NCI-H2107 treated with DMSO at 0.1 percent for 48 hours (cell line): ENCODE measurements around the gene KCNK4.
"Not testable (repeated sequence)": the region's sequence is repeated elsewhere in the genome, so short reads cannot be mapped to it uniquely, and the experiment has no call there.

Experiments used
- DNase-seq: peaks from one replicate; lab custom pipeline; 2025; ENCODE audit not compliant: unreplicated experiment; lab: John Stamatoyannopoulos, UW

Gene KCNK4

DNA sequence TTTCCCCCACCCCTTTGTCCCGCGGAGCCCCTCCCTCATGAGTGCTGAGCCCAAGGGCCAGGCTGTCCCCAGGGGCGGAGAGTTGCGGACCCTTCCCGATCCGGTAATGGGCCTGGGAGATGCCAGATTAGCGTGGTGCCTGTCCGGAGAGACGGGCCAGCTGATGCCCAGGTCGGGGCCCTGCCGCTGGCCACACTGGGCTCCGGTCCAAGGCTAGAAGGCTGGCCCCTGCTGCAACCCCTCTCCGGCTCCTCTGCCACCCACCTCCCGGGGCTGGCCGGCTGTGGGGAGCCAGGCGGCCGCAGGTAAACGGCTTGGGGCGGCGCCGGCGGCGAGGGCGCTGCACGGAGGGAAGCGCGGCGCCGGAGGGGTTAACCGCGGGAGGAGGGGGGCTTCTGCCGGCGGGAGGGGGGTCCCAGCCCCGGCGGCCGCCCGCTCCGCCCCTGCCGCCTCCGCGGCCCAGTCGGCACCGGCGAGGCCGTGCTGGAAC is at the start of gene KCNK4:
TSS of gene KCNK4 (plus strand) at position 41 of the 490 bp plus-strand sequence. CDS start 1,717 bp downstream, outside the sequence.
- no peak for DNase-seq

- DNase-seq: no peak
Measured at GRCh38 chr11:64241491-64242374, 49.4 kb upstream of the KCNK4 start.

DNA sequence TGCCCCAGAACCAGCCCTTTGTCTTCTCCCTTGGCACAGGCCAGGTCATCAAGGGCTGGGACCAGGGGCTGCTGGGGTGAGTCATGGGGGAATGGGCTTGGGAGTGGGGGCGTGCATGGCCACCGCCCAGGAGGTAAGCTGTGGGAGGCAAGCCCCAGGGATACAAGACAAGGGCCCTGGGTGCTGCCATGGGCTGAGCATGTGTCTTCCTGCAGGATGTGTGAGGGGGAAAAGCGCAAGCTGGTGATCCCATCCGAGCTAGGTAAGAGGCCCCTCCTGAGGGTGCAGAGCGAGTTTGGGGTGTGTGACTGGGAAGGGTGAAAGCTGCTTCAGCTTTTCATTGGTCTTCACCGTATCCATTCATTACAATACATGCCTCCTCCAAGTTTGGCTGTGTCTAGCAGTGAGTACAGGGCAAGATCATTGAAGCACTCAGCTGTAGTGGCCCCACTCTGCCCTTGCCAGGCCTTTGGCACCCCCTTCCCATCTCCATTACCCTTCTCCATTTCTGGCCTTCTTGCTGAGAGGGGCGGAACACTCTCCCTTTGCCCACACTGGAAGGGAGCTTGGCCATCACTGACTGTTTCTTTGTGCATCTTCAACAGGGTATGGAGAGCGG is 47.8 kb upstream of the KCNK4 start:
- no peak for DNase-seq

DNA sequence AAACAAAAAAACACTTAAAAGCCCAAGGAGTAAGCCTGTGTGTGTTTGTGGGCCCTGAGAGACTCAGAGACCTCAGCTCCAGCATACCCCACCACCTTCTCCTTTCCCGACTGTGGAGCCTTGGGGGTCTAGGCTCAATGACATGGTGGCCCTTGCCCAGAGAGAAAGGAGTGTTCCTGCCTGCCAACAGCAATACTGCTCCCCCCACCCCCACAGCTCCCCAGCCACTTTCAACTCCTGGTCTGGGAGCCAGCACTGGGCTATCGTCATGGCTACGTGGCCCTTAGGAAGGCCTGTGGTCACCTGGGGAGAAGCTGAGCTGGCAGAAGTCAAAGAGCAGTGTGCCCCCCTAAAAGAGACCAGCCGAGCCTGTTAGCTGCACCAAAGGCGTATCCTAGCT is 47.0 kb upstream of the KCNK4 start:
- no peak for DNase-seq

- no peak for DNase-seq
Measured at GRCh38 chr11:64244966-64245365, 46.1 kb upstream of the KCNK4 start.

DNA sequence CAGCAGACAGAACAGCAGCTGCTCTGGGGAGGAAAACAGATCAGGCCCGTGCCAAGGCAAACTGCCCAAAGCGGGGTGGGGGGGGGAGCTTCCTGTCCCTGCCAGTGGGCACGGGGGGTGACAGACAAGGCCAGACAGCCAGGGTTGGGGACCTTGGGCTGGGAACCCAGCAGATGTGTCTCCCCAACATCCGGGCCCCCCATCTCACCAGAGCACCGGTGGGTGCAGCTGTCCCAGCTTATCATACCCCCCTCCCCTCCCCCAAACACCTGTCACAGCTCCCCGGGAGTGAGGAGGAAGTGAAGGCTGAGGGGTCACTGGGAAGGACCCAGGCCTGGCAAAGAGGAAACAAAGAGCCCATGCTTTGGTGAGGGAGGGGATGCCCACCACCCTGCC is 45.7 kb upstream of the KCNK4 start:
- DNase-seq: no peak

DNA sequence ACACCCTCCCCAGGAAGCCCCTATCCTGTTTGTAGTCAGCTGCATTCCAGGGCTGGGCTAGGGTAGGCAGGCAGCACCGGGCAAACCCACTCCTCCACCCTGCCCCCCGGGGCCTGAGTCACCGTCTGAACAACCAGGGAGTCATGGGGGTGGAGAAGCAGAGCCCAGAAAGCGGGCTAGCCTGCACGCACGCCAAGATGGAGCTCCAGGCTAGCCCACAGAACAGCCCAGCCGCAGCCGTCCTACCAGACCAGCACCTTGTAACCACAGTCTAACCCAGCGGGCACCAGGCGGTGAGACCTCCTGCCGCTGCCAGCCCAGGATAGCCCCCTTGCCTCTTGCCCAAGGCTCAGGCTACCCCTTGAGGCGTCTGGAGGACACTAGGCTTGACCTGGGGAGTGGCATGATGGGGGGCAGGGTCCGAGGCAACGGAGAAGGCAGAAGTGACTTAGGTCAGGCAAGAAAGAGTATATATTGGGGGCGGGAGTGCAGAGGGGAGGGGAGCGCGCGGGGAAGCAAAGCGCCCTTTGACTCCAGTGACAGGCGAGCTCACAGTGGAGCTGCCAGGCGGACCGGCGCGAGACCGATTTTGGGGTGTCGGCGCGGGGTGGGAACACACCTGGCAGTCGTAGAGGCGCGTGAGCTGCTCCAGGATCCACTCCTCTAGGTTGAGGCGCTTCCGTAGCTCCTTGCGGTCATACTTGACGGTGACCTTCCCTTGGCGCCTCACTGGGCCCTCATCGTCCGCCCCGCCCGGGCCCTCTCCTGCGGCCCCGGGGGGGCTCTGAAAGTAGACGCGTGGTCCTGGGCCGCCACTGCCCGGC is 45.1 kb upstream of the KCNK4 start:
- peak; percentile 18 for DNase-seq

DNA sequence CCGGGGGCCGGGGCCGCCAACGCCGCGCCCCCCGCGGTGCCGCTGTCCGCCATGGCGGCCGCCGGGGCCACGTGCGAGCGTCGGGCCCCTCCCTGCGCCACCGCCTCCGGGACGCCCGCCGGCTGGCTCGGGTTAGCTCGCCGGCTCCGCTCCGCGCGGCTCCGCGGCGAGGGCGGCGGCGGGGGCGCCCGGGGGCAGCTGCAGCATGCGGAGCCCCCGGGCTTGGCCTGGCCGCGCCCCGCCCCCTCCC is 44.6 kb upstream of the KCNK4 start:
- DNase-seq: not testable (repeated sequence)

GRCh38 chr11:64246871-64247728 is 44.0 kb upstream of the KCNK4 start, which contains the start of gene PPP1R14B:
Gene PPP1R14B (minus strand): TSS chr11:64246943. CDS start chr11:64246673, 270 bp downstream.
- DNase-seq: peak; percentile 50

GRCh38 chr11:64247729-64248531 is 43.2 kb upstream of the KCNK4 start:
- no peak for DNase-seq

GRCh38 chr11:64248578-64248977 is 42.5 kb upstream of the KCNK4 start:
- DNase-seq: no peak

GRCh38 chr11:64249038-64249437 is 42.1 kb upstream of the KCNK4 start:
- no peak for DNase-seq

GRCh38 chr11:64249563-64250414 is 41.3 kb upstream of the KCNK4 start:
- no peak for DNase-seq

- no peak for DNase-seq
Measured at GRCh38 chr11:64250415-64251015, 40.6 kb upstream of the KCNK4 start.

GRCh38 chr11:64251016-64251752 is 39.9 kb upstream of the KCNK4 start, which contains the start of gene PLCB3:
Gene PLCB3 (plus strand): TSS chr11:64251530. CDS start chr11:64251650, 120 bp downstream.
- DNase-seq: no peak

GRCh38 chr11:64251753-64252002 is 39.4 kb upstream of the KCNK4 start:
- DNase-seq: no peak

DNA sequence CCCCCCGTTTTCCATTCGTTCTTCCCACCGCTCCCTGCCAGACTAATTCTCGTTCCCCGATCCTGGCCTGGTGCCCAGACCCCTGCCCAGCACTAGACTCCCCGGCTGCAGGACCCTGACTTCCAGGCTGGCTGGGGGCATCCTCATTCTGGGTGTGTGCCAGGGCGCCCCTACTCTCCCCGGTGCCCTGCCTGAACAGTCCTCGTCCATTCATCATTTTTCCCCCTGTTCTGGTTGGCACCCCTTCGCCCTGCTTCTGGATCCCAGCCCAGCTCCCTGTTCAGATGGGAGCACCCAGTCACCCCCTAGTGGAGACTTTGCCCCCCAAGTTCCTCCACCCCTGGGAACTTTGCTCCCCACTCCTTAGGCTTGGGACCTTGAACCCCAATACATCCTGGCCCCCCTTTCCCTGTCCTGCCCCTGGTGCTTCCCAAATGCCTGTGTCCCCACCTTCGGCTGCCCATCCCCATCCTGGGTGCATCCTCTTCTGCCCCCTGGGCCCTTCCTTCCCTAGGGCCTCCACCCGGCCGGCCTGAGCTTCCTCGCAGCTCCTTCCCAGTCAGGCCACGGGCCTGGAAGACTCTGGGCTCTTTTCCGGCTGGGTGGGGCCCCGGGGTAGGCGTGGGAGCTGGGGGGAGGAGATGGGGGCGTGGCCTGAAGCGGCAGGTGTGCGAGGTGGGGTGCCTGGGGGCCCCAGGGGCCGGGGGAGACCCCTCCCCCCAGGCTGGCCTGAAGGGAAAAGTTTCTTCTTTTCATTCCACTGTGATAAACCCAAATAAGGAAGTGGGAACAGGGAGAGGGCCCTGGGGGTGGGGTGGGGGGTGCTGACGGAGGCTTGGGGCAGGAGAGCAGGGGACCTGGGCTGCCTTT is 38.9 kb upstream of the KCNK4 start:
- DNase-seq: no peak
